ENCODE data around the gene TBC1D10B.
A peak's percentile ranks its signal among the peaks of the same experiment; 100 is the strongest.
"Not testable (repeated sequence)": the region's sequence is repeated elsewhere in the genome, so short reads cannot be mapped to it uniquely, and the experiment has no call there.

The TBC1D10B gene

DNA sequence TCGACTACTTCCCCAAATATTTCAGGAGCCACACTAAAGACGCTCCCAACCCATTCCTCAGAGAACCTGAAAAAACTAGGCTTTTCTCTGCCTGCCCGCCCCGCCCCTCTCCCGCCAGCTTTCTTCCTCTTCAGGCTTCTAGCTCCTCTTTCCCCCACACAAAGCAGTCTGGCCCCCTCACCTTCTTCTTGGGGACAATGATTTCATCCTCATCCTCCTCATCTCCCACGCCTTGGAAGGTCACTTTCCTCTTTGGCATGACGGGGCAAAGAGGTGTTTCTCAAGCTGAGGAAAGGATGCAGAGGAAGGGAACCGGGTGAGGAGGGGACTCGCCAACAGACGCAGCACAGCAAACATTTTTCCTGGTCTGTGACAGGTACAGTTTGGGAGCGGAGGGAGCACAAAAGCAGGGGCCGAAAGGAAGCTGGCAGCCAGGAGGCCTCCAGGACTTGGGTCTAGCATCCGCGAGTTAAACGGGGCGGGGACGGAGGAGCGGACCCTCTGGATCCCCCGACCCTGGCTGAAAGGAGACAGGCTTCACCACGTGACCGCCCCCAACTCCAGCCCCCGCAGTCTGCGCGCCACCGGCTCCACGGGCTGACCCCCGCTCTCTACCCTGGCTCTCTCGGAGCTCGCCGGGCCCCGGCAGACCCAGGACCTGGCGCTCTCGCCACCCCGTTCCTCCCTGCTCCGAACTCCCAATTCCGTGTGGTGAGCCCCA lies 15.7 kb downstream of the TBC1D10B start:
- DNase-seq: no peak

DNA sequence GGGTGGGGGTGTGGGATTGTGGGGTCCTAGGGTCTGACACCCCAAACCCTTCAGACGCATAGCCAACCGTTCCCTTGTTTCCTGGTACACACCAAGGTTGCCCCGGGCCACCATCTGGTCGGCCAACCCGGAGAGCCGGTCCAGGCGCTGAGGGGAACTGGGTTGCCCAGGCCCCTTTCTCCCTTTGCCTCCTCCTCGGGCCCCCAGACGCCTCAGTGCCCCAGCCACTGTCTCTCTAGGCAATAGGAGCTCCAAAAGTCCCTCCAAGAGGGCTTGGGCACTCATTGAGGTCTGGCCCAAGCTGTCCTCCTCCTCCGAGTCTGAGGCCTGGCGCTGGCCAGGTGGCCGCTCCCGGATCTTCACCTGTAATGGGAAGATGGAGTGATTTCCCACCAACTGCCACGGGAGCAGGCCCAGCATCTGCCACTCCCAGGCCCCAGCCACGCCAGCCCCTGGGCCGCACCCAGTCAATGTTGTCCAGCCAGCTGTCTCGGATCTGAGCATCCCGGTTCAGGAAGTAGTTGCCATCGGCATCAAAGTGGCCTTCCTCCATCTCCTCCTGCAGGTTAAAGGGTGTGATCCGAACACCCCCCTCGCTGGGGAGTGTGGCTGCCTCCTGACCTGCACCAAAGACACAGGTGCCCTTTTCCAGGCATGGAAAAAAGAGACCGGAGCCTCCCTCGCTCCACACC lies 16.7 kb downstream of the TBC1D10B start:
- DNase-seq: no peak

DNA sequence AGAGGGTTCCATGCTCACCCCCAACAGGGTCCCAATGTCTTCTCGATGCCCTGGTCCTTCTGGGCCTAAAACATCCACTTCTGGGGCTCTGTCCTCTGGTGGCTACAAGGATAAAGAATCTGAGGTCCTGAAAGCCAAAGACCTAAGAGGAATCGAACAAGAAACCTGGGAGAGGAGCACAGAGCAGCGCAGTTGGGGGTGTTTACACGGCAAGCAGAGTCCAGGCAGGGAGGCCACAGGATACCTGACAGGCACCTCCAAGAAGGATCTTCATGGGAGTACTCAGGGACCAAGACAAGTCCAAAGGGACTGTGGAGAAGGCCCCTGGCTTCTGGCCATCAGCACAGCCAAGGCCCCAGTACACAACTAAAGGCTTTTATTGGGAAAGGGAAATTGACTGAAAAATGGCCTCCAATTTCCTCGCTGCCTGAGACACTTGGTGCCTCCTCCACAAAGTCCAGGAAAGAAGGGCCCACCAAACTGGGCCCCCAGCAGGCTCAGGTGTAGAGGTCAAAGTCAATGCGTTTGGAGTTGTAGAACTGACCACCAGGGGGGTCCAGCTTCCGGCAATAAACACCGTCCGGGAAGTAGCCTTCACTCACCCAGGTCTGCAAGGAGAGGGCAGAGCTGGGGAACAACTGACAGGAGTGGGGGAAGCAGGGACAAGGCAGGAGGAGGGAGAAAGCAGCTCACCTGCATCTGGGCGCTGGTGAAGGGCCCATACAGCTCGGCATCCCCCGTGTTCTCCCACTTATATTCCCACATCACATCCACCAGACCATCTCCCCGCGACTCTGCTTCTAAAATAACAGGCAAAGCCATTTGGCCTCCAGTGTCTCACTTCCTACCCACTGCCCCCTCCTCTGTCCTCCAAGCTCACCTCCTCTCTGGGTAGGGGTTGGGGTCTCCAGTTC lies 17.5 kb downstream of the TBC1D10B start:
- no peak for DNase-seq

DNA sequence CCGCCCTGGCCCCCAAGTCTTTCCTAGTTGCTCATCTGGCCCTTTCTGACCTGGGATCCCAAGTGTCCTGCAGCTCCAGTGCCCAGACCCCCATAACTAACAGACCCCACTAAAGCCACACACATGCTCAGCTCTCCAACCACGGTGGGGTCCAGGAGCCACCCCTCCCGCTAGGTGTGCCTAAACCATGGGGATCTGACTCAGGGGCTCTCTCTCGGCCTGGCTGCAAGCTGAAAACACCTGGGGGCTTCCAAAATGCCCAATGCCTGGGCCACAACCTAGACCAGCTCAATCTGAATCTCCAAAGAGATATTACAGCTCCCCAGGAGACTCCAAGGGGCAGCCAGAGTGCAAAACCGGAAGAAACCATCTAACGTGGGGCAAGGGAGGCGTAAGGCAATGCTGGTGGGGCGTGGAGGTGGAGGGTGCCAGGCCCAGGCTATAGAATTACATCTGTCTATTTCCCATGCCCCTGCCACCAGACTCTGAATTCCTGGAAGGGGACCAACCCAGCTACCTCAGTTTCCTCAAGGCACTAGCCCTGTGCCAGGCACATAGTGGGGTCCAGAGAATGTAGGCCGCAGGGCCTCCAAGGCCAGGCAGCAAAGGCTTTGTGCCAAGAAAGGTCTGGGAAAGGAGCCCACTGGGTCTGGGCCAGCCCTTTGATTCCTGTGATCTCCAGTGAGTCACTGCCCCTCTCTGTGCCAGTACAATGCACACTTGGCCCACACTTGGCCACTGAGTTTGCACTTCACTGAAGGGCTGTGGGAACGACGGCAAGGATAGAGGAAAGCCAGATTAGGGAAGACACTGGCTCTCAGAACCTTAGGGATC lies 18.5 kb downstream of the TBC1D10B start:
- no peak for DNase-seq

DNA sequence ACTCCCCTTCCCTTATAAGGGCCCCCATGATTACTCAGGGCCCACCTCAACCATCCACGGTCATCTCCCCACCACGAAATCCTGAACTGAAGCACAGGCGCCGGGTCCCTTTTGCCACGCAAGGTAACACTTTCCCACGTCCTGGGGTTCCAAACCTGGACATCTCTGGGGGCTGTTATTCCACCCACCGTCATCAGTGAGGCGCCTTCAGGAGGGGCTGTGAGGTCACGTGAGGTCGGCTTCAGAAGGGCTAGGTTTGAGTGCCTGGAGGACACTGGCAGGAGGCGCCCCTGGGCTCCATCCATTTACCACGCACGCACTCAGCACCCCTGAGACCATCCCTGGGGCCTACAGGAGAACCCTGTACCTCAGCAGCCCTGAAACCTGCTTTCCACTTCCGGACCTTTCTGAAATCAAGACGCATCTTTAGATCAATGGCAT lies 19.3 kb downstream of the TBC1D10B start:
- DNase-seq: no peak

DNA sequence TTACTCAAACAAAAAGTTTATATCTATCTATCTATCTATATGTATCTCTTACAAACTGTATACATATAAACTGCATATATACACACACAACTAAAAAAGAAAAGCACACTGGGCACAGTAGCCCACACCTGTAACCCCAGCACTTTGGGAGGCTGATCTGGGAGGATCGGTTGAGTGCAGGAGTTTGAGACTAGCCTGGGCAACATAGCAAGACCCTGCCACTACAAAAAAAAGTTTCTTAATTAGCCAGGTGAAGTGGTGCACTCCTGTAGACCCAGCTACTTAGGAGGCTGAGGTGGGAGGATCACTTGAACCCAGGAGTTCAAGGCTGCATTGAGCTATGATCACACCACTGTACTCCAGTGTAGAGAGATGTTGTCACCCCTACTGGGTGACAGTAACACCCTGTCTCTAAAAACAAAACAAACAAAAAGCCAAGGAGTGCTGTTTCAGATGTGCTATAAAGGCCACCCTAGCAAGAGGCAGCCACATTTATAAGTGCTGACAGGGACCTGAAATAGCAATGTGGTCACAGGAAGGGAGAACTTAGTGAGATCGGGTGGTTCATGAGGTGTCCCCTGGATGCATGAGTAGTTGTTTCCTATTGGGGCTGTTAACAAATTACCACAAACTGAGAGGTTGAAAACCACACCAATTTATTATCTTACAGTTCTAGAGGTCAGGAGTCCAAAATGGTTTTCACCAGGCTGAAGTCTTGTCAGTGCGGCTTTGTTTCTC lies 20.0 kb downstream of the TBC1D10B start:
- no peak for DNase-seq

DNA sequence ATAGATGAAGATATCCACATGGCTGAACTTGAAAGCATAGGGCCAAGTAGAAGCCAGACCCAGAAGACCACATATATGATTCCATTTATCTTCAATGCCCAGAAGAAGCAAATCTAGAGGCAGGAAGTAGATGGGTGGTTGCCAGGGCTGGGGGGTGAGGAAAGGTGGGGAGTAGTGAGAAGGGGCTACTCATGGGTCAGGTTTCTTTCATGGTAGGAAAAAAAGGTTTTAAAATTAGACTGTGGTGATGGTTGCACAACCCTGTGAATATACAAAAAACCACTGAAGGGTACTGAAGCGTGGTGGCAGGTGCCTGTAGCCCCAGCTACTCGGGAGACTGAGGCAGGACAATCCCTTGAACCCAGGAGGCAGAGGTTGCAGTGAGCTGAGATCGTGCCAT lies 20.6 kb downstream of the TBC1D10B start:
- no peak for DNase-seq

DNA sequence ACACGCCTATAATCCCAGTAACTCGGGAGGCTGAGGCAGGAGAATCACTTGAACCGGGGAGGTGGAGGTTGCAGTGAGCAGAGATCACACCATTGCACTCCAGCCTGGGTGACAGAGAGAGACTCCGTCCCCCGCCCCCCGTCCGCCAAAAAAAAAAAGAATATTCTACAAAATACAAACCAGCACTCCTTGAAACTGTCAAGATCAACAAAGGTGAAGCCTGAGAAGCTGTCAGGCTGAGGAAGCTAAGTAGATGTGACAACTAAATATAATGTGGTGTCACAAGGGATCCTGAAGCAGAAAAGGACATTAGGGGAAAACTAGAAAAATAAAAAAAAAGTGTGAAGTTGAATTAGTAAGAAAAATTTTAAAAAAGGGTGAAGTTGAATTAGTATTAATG lies 21.4 kb downstream of the TBC1D10B start:
- no peak for DNase-seq

DNA sequence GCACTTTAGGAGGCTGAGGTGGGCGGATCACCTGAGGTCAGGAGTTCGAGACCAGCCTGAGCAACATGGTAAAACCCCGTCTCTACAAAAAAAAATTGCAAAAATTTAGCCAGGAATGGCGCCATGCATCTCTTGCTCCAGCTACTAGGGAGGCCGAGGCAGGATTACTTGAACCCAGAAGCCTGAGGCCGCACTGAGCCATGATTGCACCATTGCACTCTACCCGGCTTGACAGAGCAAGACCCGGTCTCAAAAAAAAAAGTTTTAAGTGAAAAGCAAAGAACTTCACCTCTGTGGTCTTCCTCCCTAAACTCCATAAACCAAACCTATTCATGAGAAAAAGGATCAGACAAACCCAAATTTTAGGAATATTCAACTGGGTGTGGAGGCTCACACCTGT lies 22.2 kb downstream of the TBC1D10B start:
- DNase-seq: no peak

DNA sequence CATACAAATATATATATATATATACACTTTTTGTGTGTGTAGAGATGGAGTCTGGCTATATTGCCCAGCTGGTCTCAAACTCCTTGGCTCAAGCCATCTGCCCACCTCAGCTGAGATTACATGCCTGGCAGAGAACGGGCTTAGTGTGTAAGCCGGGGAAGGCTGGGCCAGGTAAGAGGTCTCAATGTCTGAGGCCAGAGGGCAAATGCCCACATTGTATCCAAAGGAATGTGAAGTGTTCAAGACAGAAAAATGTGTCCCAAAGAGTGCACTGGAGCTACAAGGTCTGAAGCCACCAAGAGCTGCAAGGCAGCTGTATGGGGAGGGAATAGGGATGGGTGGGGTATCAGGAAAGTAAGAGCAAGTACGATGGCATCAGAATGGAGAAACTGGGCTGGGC lies 24.0 kb downstream of the TBC1D10B start:
- no peak for DNase-seq

DNA sequence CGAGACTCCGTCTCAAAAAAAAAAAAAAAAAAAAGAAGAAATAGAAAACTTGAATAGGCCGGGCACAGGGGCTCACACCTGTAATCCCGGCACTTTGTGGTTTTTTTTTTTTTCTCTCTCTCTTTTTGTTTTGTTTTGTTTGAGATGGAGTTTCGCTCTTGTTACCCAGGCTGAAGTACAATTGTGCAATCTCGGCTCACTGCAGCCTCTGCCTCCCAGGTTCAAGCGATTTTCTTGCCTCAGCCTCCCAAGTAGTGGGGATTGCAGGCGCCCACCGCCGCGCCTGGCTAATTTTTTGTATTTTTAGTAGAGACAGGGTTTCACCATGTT lies 26.8 kb downstream of the TBC1D10B start:
- DNase-seq: not testable (repeated sequence)

DNA sequence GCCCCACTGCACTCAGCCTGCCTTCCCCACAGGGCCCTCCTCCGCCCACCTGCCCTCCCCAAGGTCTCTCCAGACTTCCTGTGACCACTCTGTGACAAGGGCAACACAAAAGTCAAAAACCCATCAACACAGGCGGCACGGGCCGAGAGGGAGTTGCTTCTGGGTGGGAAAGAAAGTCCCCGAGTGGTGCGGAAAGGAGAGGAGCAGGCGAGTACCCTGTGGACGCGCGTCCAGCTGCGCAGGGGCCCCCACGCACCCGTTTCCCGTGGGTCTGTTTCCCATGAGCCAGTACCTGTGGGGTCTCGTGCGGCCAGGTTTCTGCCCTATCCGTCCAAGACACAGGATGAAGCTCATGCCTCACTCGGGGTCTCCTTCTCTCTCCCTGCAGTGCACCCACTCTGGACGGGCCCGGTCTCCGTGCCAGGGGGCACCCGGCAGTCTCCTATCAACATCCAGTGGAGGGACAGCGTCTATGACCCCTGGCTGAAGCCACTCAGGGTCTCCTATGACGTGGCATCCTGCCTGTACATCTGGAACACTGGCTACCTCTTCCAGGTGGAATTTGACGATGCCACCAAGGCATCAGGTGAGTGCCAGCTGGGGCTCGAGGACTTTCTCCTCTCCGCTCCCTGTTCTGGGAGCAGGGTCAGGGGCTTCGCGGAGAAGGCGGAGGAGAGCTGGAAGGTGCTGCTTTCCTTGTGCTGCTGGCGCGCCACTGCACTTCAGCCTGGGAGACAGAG lies 27.4 kb downstream of the TBC1D10B start:
- DNase-seq: no peak

DNA sequence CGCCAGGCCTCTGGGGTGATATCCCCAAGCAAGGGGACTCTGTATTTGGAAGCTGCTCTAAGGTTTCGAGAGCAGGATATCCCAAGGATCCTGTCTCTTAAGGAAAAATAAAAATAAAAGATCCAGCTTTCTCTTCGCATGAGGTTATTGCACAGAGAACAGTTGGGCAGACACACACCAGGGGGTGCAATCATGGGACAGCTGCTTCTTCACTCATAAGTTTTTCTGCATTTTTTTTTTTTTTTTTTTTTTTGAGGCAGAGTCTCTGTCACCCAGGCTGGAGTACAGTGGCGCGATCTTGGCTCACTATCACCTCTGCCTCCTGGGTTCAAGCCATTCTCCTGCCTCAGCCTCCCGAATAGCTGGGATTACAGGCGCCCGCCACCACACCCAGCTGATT lies 28.3 kb downstream of the TBC1D10B start:
- not testable (repeated sequence) for DNase-seq

DNA sequence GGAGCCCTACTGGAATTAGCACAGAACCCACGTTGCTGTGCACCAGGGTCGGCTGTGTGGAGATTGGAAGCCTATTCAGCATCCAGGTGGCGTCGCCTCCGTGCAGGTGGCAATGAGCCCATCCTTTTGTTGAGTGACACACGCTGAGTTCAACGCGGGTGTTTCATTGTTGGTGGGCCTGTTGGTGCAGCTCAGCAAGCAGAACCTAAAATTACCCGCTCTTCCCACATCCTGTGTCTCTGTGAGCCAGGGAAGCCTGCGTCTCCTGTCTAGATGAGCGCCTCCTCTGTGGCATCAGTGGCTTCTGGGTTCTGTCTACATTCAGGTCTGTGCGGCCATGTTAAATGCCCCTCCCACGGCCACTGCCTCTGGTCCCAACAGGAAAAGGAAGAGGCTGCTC lies 29.7 kb downstream of the TBC1D10B start:
- no peak for DNase-seq

DNA sequence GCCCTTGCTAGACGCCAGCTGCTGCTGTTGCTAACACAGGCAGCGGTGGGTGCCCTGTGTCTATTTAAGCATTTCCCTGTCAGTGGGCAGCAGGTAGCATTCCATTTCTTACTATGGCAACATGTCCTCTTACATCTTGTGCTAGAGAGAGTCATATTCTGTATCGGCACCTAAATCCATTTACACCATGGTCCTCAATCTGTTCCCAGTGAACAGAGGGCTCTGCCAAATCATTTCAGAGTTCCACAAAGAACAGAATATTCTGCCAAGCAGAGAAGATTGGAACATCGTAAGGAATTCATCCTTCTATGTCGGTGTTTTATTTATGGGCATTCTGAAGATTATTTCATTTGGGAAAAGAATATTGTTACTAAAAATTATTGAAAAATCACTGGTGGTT lies 31.6 kb downstream of the TBC1D10B start:
- not testable (repeated sequence) for DNase-seq

DNA sequence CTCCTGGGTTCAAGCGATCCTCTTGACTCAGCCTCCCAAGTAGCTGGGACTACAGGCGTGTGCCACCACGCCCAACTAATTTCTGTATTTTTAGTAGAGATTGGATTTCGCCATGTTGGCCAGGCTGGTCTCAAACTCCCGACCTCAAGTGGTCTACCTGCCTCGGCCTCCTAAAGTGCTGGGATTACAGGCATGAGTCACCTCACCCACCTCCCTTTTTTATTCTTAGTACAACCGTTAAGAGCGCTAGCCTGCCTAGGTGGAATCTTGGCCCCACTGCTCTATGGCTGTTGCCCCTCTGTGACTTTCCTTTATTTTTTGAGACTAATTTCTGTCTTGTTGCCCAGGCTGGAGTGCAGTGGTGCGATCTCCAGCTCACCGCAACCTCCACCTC lies 32.3 kb downstream of the TBC1D10B start:
- not testable (repeated sequence) for DNase-seq

DNA sequence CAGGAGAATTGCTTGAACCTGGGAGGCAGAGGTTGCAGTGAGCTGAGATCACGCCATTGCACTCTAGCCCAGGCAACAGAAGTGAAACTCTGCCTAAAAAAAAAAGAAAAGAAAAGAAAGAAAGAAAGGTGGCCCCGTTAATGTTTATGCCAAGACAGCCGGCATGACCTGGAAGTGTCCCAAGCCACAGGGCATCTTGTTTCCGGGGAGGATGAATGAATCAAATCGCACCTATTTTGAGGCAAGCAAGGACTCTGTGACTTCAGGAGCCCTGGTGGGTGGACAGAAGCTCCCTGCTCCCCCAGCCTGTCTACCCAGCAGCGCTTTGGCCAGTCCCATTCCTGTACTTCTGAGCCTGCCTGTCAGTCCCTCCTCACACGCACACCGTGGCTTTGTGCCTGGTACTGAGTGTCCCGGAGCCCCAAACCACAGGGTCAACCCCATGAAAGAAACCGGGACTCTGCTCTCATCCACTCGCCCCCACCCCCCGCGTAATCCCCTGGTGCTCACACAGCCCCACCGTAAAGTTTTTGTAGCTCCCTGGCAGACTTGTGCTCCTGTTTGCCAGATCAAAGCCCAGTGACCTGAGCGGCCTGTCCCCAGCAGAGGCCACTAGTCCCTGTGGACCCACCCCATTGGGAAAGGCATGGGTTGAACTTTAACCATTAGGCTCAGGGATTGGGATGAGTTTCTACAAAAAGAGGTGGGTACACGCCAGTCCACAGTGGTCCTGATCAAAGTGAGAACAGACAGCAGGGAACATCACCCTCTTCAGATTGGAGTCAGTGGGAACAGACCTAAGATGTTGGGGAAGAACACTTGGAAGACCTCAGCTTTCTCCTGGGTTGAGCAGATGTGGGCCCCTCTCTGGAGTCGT lies 34.5 kb downstream of the TBC1D10B start:
- DNase-seq: no peak

DNA sequence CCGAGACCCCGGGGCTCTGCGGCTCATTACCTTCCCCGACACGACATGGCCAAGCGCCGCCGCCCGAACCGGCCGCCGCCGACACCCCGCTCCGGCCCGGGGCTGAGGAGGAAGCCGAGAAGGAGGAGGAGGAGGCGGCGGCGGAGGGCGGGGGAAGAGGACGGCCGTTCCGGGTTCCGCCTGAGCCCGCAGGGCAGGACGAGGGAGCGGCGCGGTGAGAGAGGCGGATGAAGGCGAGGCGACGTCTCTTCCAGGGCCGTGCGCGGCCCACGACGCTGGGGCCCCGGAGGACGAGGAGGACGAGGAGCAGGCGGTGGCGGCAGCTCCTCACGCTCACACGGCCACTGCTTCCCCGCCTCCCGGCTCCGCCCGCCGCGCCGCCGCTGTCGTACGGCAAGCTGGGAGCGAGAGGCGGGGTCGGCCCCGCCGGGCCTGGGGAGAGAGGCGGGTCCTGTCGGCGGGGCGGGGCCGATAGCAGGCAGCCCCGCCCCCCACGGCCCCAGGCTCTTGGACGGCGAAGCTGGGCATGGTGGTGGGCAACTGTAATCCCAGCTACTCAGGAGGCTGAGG lies 35.2 kb downstream of the TBC1D10B start:
- DNase-seq: peak; percentile 72

DNA sequence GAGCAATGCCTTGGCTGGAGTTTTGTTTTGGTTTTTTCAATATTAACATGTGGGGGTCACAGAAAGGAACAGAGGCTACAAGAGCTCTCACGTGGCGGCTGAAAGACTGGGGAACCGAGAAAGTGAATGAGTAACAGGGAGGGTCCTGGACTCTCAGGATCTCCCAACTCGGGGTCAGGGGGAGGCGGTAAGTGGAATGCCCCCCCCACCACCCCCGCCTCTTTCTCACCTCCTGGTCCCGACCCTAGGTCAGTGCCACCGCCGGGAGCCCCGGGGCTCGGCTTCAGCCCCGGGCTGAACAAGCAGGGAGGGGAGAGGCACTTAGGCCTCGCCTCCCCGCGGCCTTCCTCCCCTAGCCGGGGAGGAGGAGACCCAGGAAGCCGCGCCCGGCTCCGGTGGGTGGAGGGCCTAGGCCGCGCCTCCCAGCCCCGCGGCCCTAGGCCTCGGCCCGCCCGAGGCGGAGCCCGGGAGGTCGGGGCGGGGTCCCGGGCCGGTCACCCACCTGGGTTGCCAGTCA lies 35.8 kb downstream of the TBC1D10B start:
- peak; percentile 79 for DNase-seq

DNA sequence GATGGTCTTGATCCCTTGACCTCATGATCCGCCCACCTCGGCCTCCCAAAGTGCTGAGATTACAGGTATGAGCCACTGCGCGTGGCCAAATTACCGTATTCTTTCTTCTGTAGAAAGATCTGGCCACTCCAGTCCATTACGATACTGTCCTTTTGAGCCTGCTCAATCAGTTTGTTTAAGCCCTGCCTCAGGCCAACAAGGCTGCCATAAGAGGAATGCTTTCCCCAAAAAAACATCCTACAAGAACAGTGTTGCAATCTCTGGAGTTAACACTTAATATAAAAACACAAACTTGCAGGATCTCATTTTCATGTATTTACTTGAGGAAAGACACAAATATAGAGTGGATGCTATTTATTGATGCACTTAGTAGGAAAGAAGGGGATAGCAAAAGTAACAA lies 46.1 kb downstream of the TBC1D10B start:
- DNase-seq: not testable (repeated sequence)
